ENCODE results near the gene MYD88. TPM values are rescaled to one million over a fixed set of nuclear protein-coding genes. Genes with fewer than 3 reads are reported as not detected.

The MYD88 gene
- polyA plus RNA-seq, 3 donors: 286 to 427 (median 398) TPM

- DNase-seq: no peak
- H3K4me1 Mint-ChIP-seq: peaks cover 40% of the 10 kb centered on the region
- H3K4me3 Mint-ChIP-seq: no peak overlapping the region
Observed at GRCh38 chr3:38130631-38131065, 7.8 kb upstream of the MYD88 start.

More at GRCh38 chr3:38130631-38131065, 7.8 kb upstream of the MYD88 start:
- TF ChIP-seq CTCF (IDR thresholded peaks at IDR 0.05): no peak
- peaks cover 65% of the 10 kb centered on the region for H3K79me2 ChIP-seq (ENCODE audit: insufficient read depth, low read length)
- 40% methylated on average over 1 of the region's 3 CpGs for WGBS (ENCODE audit: insufficient coverage)
- peak overlapping the region in 1 of 2 donors; percentile 62 for H3K27ac ChIP-seq (ENCODE audit: low read depth in 1 of 2, low read length in 2 of 2)
- H3K9ac ChIP-seq (ENCODE audit: insufficient read depth, low read length, poor library complexity, severe bottlenecking): no peak overlapping the region
- H3K4me1 ChIP-seq (ENCODE audit: control insufficient read depth in 1 of 2, insufficient read depth in 2 of 2, low read length in 2 of 2): peaks cover 8 to 11% of the 10 kb centered on the region in 2 donors
- H3K4me3 ChIP-seq (replicated peaks in 1 of 3; ENCODE audit: low read depth in 2 of 3, low read length in 3 of 3): no peak overlapping the region
- peaks cover 91 to 94% of the 10 kb centered on the region in 2 donors for H3K36me3 Mint-ChIP-seq
- H3K9me3 Mint-ChIP-seq: no peaks in the 10 kb centered on the region
- H4K20me1 ChIP-seq (ENCODE audit: insufficient read depth, low read length): peaks cover 98% of the 10 kb centered on the region
- no peaks in the 10 kb centered on the region for H3K27me3 Mint-ChIP-seq (ENCODE audit: low read depth in 3 of 3)
- peak overlapping the region in 3 of 7 donors; percentile 12 to 77 (median 27) for H3K27ac Mint-ChIP-seq
- no peaks in the 10 kb centered on the region for H3K9me3 ChIP-seq (replicated peaks in 1 of 2; ENCODE audit: control insufficient read depth in 1 of 2, insufficient read depth in 1 of 2, low read length in 2 of 2)
- no peak overlapping the region for H3K4me2 ChIP-seq (replicated peaks; ENCODE audit: extremely low read depth, low read length, poor library complexity, severe bottlenecking)
- H3K36me3 ChIP-seq (replicated peaks in 1 of 2; ENCODE audit: control insufficient read depth in 1 of 2, insufficient read depth in 2 of 2, low read length in 2 of 2): peaks cover 89 to 96% of the 10 kb centered on the region in 2 donors
- intact Hi-C loops (cut with micrococcal nuclease): loop anchor here in 1 of 2 donors (10.0 kb wide), 2 partner anchors 94 to 214 kb away; partner anchors contain the start of gene XYLB
- no peak overlapping the region for H2AFZ ChIP-seq (ENCODE audit: insufficient read depth, low read depth, low read length, poor library complexity, severe bottlenecking)
- no peaks in the 10 kb centered on the region for H3K27me3 ChIP-seq (ENCODE audit: control insufficient read depth in 2 of 2, insufficient read depth in 2 of 2, low read length in 2 of 2)

Measured in CD14-positive monocyte (primary cell).